ENCODE measurements around the gene NBPF14.
"Not testable (repeated sequence)": the region's sequence is repeated elsewhere in the genome, so short reads cannot be mapped to it uniquely, and the experiment has no call there.

The NBPF14 gene

GRCh38 chr1:148595360-148595759 is 451 bp downstream of the NBPF14 start:
- H2BK5ac ChIP-seq (ENCODE audit: low read length); H3K14ac ChIP-seq (ENCODE audit: low read length); H2BK15ac ChIP-seq (ENCODE audit: low read length); H3K4ac ChIP-seq (ENCODE audit: low read length); H3K27me3 ChIP-seq (ENCODE audit: control insufficient read depth in 3 of 3, insufficient read depth in 3 of 3, low read depth in 1 of 3, low read length in 3 of 3); H3K9ac ChIP-seq (ENCODE audit: low read depth, low read length, poor library complexity); H3K18ac ChIP-seq (ENCODE audit: low read length); H3K4me1 ChIP-seq (ENCODE audit: control insufficient read depth in 2 of 2, insufficient read depth in 1 of 2, low read depth in 1 of 2, low read length in 2 of 2); H4K8ac ChIP-seq (ENCODE audit: low read depth, low read length); H2AFZ ChIP-seq (ENCODE audit: low read length); H3K36me3 ChIP-seq (replicated peaks in 1 of 2; ENCODE audit: control insufficient read depth in 2 of 2, insufficient read depth in 2 of 2, low read length in 2 of 2); DNase-seq (ENCODE audit: low spot score); H2BK120ac ChIP-seq (ENCODE audit: low read depth, low read length); H4K91ac ChIP-seq (ENCODE audit: low read depth, low read length, poor library complexity); H2BK12ac ChIP-seq (ENCODE audit: low read length); H3K23ac ChIP-seq (ENCODE audit: low read depth, low read length, poor library complexity); H3K9me3 ChIP-seq (replicated peaks in 1 of 2; ENCODE audit: control insufficient read depth in 2 of 2, insufficient read depth in 1 of 2, low read depth in 1 of 2, low read length in 2 of 2); H3K27ac ChIP-seq (replicated peaks; ENCODE audit: low read length); H2AK5ac ChIP-seq (ENCODE audit: low read depth, low read length); H3K4me2 ChIP-seq (ENCODE audit: insufficient read depth, low read length, poor library complexity, severe bottlenecking); H3K79me1 ChIP-seq (ENCODE audit: low read depth, low read length); H3K4me3 ChIP-seq (ENCODE audit: low read length in 2 of 2): not testable (repeated sequence)
- no CpG with 5 or more reads among the region's 5 CpGs for WGBS, 2 donors (ENCODE audit: extremely low coverage in 2 of 2, insufficient read length in 2 of 2, insufficient replicate concordance in 1 of 2)

DNA sequence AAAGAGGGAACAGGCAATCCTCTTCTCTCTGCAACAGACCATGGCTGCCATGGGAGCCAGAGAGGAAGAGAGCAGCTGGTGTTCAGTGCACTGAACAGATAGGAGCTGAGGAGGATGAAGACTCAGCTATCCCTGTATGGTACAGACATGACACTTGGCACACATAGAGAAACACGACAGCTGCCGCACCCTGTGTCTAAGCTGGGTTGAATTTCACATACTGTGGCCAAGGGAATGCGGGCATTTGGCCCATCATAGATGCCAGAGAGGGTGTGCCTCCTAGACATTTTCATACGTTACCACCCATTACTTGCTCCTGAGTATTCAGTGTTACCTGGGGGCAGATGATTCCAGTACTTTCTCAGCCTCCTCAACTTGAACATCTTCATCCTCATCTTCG is 4.7 kb downstream of the NBPF14 start:
- not testable (repeated sequence) for H4K91ac ChIP-seq (ENCODE audit: low read depth, low read length, poor library complexity); H2BK12ac ChIP-seq (ENCODE audit: low read length); H3K4me3 ChIP-seq (ENCODE audit: low read length in 2 of 2); H2BK15ac ChIP-seq (ENCODE audit: low read length); H2BK120ac ChIP-seq (ENCODE audit: low read depth, low read length); DNase-seq (ENCODE audit: low spot score); H3K9me3 ChIP-seq (replicated peaks in 1 of 2; ENCODE audit: control insufficient read depth in 2 of 2, insufficient read depth in 1 of 2, low read depth in 1 of 2, low read length in 2 of 2); H3K14ac ChIP-seq (ENCODE audit: low read length); H3K23ac ChIP-seq (ENCODE audit: low read depth, low read length, poor library complexity); H3K27me3 ChIP-seq (ENCODE audit: control insufficient read depth in 3 of 3, insufficient read depth in 3 of 3, low read depth in 1 of 3, low read length in 3 of 3); H4K8ac ChIP-seq (ENCODE audit: low read depth, low read length); H2AFZ ChIP-seq (ENCODE audit: low read length); H3K4me2 ChIP-seq (ENCODE audit: insufficient read depth, low read length, poor library complexity, severe bottlenecking); H3K18ac ChIP-seq (ENCODE audit: low read length); H3K79me1 ChIP-seq (ENCODE audit: low read depth, low read length); H3K9ac ChIP-seq (ENCODE audit: low read depth, low read length, poor library complexity); H3K27ac ChIP-seq (replicated peaks; ENCODE audit: low read length); H3K4me1 ChIP-seq (ENCODE audit: control insufficient read depth in 2 of 2, insufficient read depth in 1 of 2, low read depth in 1 of 2, low read length in 2 of 2); H2BK5ac ChIP-seq (ENCODE audit: low read length); H3K4ac ChIP-seq (ENCODE audit: low read length); H2AK5ac ChIP-seq (ENCODE audit: low read depth, low read length); H3K36me3 ChIP-seq (replicated peaks in 1 of 2; ENCODE audit: control insufficient read depth in 2 of 2, insufficient read depth in 2 of 2, low read length in 2 of 2)
- WGBS, 2 donors (ENCODE audit: extremely low coverage in 2 of 2, insufficient read length in 2 of 2, insufficient replicate concordance in 1 of 2): no CpG with 5 or more reads among the region's 5 CpGs

- H4K91ac ChIP-seq (ENCODE audit: low read depth, low read length, poor library complexity); H2BK12ac ChIP-seq (ENCODE audit: low read length); H3K27me3 ChIP-seq (ENCODE audit: control insufficient read depth in 3 of 3, insufficient read depth in 3 of 3, low read depth in 1 of 3, low read length in 3 of 3); H3K36me3 ChIP-seq (replicated peaks in 1 of 2; ENCODE audit: control insufficient read depth in 2 of 2, insufficient read depth in 2 of 2, low read length in 2 of 2); H2BK120ac ChIP-seq (ENCODE audit: low read depth, low read length); H3K23ac ChIP-seq (ENCODE audit: low read depth, low read length, poor library complexity); H3K4me3 ChIP-seq (ENCODE audit: low read length in 2 of 2); H3K9me3 ChIP-seq (replicated peaks in 1 of 2; ENCODE audit: control insufficient read depth in 2 of 2, insufficient read depth in 1 of 2, low read depth in 1 of 2, low read length in 2 of 2); H3K4me2 ChIP-seq (ENCODE audit: insufficient read depth, low read length, poor library complexity, severe bottlenecking); H3K14ac ChIP-seq (ENCODE audit: low read length); H3K27ac ChIP-seq (replicated peaks; ENCODE audit: low read length); H3K4ac ChIP-seq (ENCODE audit: low read length); H4K8ac ChIP-seq (ENCODE audit: low read depth, low read length); H2BK5ac ChIP-seq (ENCODE audit: low read length); H2AFZ ChIP-seq (ENCODE audit: low read length); H3K79me1 ChIP-seq (ENCODE audit: low read depth, low read length); H3K4me1 ChIP-seq (ENCODE audit: control insufficient read depth in 2 of 2, insufficient read depth in 1 of 2, low read depth in 1 of 2, low read length in 2 of 2); H2BK15ac ChIP-seq (ENCODE audit: low read length); H2AK5ac ChIP-seq (ENCODE audit: low read depth, low read length); H3K9ac ChIP-seq (ENCODE audit: low read depth, low read length, poor library complexity); DNase-seq (ENCODE audit: low spot score); H3K18ac ChIP-seq (ENCODE audit: low read length): not testable (repeated sequence)
- no CpG with 5 or more reads among the region's 4 CpGs for WGBS, 2 donors (ENCODE audit: extremely low coverage in 2 of 2, insufficient read length in 2 of 2, insufficient replicate concordance in 1 of 2)
Measured at GRCh38 chr1:148532158-148532557, 63.7 kb downstream of the NBPF14 start.

GRCh38 chr1:148529101-148529567 is 66.7 kb downstream of the NBPF14 start:
- not testable (repeated sequence) for H2AK5ac ChIP-seq (ENCODE audit: low read depth, low read length); H3K27ac ChIP-seq (replicated peaks; ENCODE audit: low read length); H3K36me3 ChIP-seq (replicated peaks in 1 of 2; ENCODE audit: control insufficient read depth in 2 of 2, insufficient read depth in 2 of 2, low read length in 2 of 2); H3K9ac ChIP-seq (ENCODE audit: low read depth, low read length, poor library complexity); H3K4me3 ChIP-seq (ENCODE audit: low read length in 2 of 2); H3K27me3 ChIP-seq (ENCODE audit: control insufficient read depth in 3 of 3, insufficient read depth in 3 of 3, low read depth in 1 of 3, low read length in 3 of 3); H4K91ac ChIP-seq (ENCODE audit: low read depth, low read length, poor library complexity); H3K79me1 ChIP-seq (ENCODE audit: low read depth, low read length); H2BK5ac ChIP-seq (ENCODE audit: low read length); H3K4me2 ChIP-seq (ENCODE audit: insufficient read depth, low read length, poor library complexity, severe bottlenecking); H3K4me1 ChIP-seq (ENCODE audit: control insufficient read depth in 2 of 2, insufficient read depth in 1 of 2, low read depth in 1 of 2, low read length in 2 of 2); H3K14ac ChIP-seq (ENCODE audit: low read length); H2BK12ac ChIP-seq (ENCODE audit: low read length); H2AFZ ChIP-seq (ENCODE audit: low read length); H2BK15ac ChIP-seq (ENCODE audit: low read length); H3K4ac ChIP-seq (ENCODE audit: low read length); H2BK120ac ChIP-seq (ENCODE audit: low read depth, low read length); H4K8ac ChIP-seq (ENCODE audit: low read depth, low read length); H3K18ac ChIP-seq (ENCODE audit: low read length); H3K23ac ChIP-seq (ENCODE audit: low read depth, low read length, poor library complexity); DNase-seq (ENCODE audit: low spot score); H3K9me3 ChIP-seq (replicated peaks in 1 of 2; ENCODE audit: control insufficient read depth in 2 of 2, insufficient read depth in 1 of 2, low read depth in 1 of 2, low read length in 2 of 2)
- no CpG with 5 or more reads among the region's 25 CpGs for WGBS, 2 donors (ENCODE audit: extremely low coverage in 2 of 2, insufficient read length in 2 of 2, insufficient replicate concordance in 1 of 2)
